Measurements from ENCODE around the gene TOM1L1. TPM values are rescaled to one million over a fixed set of nuclear protein-coding genes. Genes with fewer than 3 reads are reported as not detected.

The TOM1L1 gene
- total RNA-seq, 1 experiment from 2014 or later, result 44.6 TPM

GRCh38 chr17:54892360-54892759, 8.3 kb upstream of the TOM1L1 start:
- no peak for TF ChIP-seq CTCF (conservative IDR thresholded peaks at IDR 0.05)

More at GRCh38 chr17:54892360-54892759, 8.3 kb upstream of the TOM1L1 start:
- H3K23me2 ChIP-seq (ENCODE audit: insufficient read length, low read depth, low read length, poor library complexity, severe bottlenecking), result no peaks in the 10 kb centered on the region
- no peak overlapping the region for H3K56ac ChIP-seq (ENCODE audit: insufficient read length, low read depth, low read length)
- no peak overlapping the region for H2BK5ac ChIP-seq (ENCODE audit: insufficient read length, low read length)
- no peak overlapping the region for H3K14ac ChIP-seq (ENCODE audit: insufficient read depth, low read length)
- H2AK5ac ChIP-seq (ENCODE audit: insufficient read length, low read length), result no peak overlapping the region
- H3K9ac ChIP-seq (ENCODE audit: extremely low read depth, insufficient read length, low read length), result no peak overlapping the region
- H2BK120ac ChIP-seq (ENCODE audit: low read depth, low read length, poor library complexity, severe bottlenecking), result no peak overlapping the region
- H3K4me1 ChIP-seq (ENCODE audit: insufficient read depth, low read length), result no peaks in the 10 kb centered on the region
- H3T11ph ChIP-seq (ENCODE audit: low read length), result no peak overlapping the region
- H2BK12ac ChIP-seq (ENCODE audit: insufficient read length, low read depth, low read length), result no peak overlapping the region
- H3K4me1 Mint-ChIP-seq, result peaks cover 3 to 4% of the 10 kb centered on the region in 2 experiments
- H4K5ac ChIP-seq (ENCODE audit: insufficient read length, low read depth, low read length), result no peak overlapping the region
- H3K36me3 Mint-ChIP-seq (ENCODE audit: insufficient read depth in 1 of 3, low read depth in 3 of 3), result peaks cover 0 to 6% (median 0%) of the 10 kb centered on the region in 3 experiments; a peak in 4 of 7 replicates
- no peak overlapping the region for H2BK20ac ChIP-seq (ENCODE audit: low read depth, low read length, poor library complexity, severe bottlenecking)
- H3K79me2 ChIP-seq (ENCODE audit: insufficient read depth, low read length), result no peaks in the 10 kb centered on the region
- no peaks in the 10 kb centered on the region for H3K9me3 Mint-ChIP-seq
- no peak overlapping the region for H2AFZ ChIP-seq (ENCODE audit: low read length)
- no peak overlapping the region for H3K27ac Mint-ChIP-seq
- H3K4me3 Mint-ChIP-seq, result no peak overlapping the region
- H4K8ac ChIP-seq (replicated peaks; ENCODE audit: insufficient read length, low read depth, low read length), result no peak overlapping the region
- H3K79me1 ChIP-seq (ENCODE audit: insufficient read depth, low read depth, low read length, poor library complexity, severe bottlenecking), result no peaks in the 10 kb centered on the region
- no peaks in the 10 kb centered on the region for H3K27me3 Mint-ChIP-seq (ENCODE audit: low read depth)
- no peak overlapping the region for H3K18ac ChIP-seq (ENCODE audit: insufficient read length, low read depth, low read length)
- H3K27me3 ChIP-seq (ENCODE audit: insufficient read depth, low read length), result no peaks in the 10 kb centered on the region
- no peak overlapping the region for H3K27ac ChIP-seq (ENCODE audit: insufficient read length, low read depth, low read length)
- no peak overlapping the region for H3K4me2 ChIP-seq (ENCODE audit: insufficient read depth, insufficient read length, low read length)
- no peak overlapping the region for H4K91ac ChIP-seq (ENCODE audit: insufficient read length, low read depth, low read length)
- H3K9me3 ChIP-seq (ENCODE audit: control insufficient read depth, low read depth, low read length), result no peaks in the 10 kb centered on the region
- no peak overlapping the region for H3K23ac ChIP-seq (ENCODE audit: insufficient read length, low read depth, low read length)
- no peak overlapping the region for H3K4ac ChIP-seq (ENCODE audit: low read depth, low read length)
- H4K20me1 ChIP-seq (ENCODE audit: control insufficient read depth, insufficient read depth, insufficient read length), result no peaks in the 10 kb centered on the region
- no peak overlapping the region for H2BK15ac ChIP-seq (ENCODE audit: low read depth, low read length)
- DNase-seq, result no peak
- WGBS (ENCODE audit: extremely low coverage, insufficient read length, low lambda C conversion rate), result no CpG with 5 or more reads among the region's 1 CpG
